Colonic mucosa (tissue), 4 donors: ENCODE measurements around the gene ERBB3. TPM values are rescaled to one million over a fixed set of nuclear protein-coding genes. Genes with fewer than 3 reads are reported as not detected.
"Not testable (repeated sequence)": the region's sequence is repeated elsewhere in the genome, so short reads cannot be mapped to it uniquely, and the experiment has no call there.

Source experiments
- DNase-seq: peaks from one replicate; pipeline ENCODE4 v3.0.0-alpha.2; 2020
- H3K27ac ChIP-seq: fragments of 200-600 bp; one replicate; pipeline ENCODE4 v1.8.0; 2021
- H3K27me3 ChIP-seq: fragments of 200-600 bp; one replicate; pipeline ENCODE4 v1.8.0; 2021
- H3K36me3 ChIP-seq: fragments of 200-600 bp; one replicate; pipeline ENCODE4 v1.8.0; 2021
- H3K4me1 ChIP-seq: fragments of 200-600 bp; one replicate; pipeline ENCODE4 v1.8.0; 2021; ENCODE audit warnings: mild to moderate bottlenecking
- H3K4me3 ChIP-seq: fragments of 200-600 bp; one replicate; pipeline ENCODE4 v1.8.0; 2021
- H3K9ac ChIP-seq, 2 donors: one replicate each; pipeline ENCODE4 v1.7.0; 2013; ENCODE audit warnings: control low read depth in 2 of 2, low read depth in 2 of 2, low read length in 2 of 2
- H3K9me3 ChIP-seq: fragments of 200-600 bp; one replicate; pipeline ENCODE4 v1.8.0; 2021
- intact Hi-C: fragments of 100-400 bp; cut with DNase I; formaldehyde crosslinking; loops from one replicate; pipeline ENCODE4 v1.14.1; 2022
- total RNA-seq, 2 donors: library from RNA; stranded (reverse); fragmentation: NEBNext Ultra II Directional in 1 of 2; extraction: Animal tissue kit (Norgen Biotek cat#: 25700) in 1 of 2; gene quantifications; one replicate each; pipeline ENCODE4 v1.2.1, GENCODE V29; 2021
- TF ChIP-seq, protein P1 (sequence below): fragments of 200-600 bp; IDR thresholded peaks from one replicate; pipeline ENCODE4 v1.8.0; 2022; ENCODE audit warnings: antibody characterized with exemption, mild to moderate bottlenecking
- donor health status: healthy.
- donor health status: DM: no; HTN: no; CAD: no.
- donor health status: DM: no; HTN: no; CAD: no.

Gene ERBB3
- total RNA-seq, 2 donors from 2014 or later = 158 to 206 TPM

GRCh38 chr12:56074396-56074795, 5.6 kb upstream of the ERBB3 start:
- no peak for DNase-seq
- Histone ChIP-seq H3K27me3 (no peaks in the 10 kb centered on the region), H3K4me3 (no peak overlapping the region), H3K9ac (no peak overlapping the region), H3K9me3 (no peaks in the 10 kb centered on the region), H3K4me1 (no peaks in the 10 kb centered on the region), H3K36me3 (no peaks in the 10 kb centered on the region), H3K27ac (no peak overlapping the region)
- TF ChIP-seq, protein P1, sequence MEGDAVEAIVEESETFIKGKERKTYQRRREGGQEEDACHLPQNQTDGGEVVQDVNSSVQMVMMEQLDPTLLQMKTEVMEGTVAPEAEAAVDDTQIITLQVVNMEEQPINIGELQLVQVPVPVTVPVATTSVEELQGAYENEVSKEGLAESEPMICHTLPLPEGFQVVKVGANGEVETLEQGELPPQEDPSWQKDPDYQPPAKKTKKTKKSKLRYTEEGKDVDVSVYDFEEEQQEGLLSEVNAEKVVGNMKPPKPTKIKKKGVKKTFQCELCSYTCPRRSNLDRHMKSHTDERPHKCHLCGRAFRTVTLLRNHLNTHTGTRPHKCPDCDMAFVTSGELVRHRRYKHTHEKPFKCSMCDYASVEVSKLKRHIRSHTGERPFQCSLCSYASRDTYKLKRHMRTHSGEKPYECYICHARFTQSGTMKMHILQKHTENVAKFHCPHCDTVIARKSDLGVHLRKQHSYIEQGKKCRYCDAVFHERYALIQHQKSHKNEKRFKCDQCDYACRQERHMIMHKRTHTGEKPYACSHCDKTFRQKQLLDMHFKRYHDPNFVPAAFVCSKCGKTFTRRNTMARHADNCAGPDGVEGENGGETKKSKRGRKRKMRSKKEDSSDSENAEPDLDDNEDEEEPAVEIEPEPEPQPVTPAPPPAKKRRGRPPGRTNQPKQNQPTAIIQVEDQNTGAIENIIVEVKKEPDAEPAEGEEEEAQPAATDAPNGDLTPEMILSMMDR = no peak
- intact Hi-C loops = no loop called here

GRCh38 chr12:56077966-56078365, 2.0 kb upstream of the ERBB3 start:
- H3K27ac ChIP-seq, DNase-seq, H3K4me1 ChIP-seq, H3K27me3 ChIP-seq, H3K36me3 ChIP-seq, H3K9me3 ChIP-seq, H3K9ac ChIP-seq, H3K4me3 ChIP-seq: not testable (repeated sequence)
- intact Hi-C loops = loop anchor here (2.0 kb wide), 1 partner anchor 39 kb away; the partner anchor contains the start of gene RPL41

GRCh38 chr12:56078427-56078826, 1.5 kb upstream of the ERBB3 start:
- Histone ChIP-seq H3K9ac (peak overlapping the region in 1 of 2 donors; percentile 99), H3K4me3 (no peak overlapping the region), H3K27me3 (no peaks in the 10 kb centered on the region), H3K27ac (peak overlapping the region; percentile 96), H3K4me1 (no peaks in the 10 kb centered on the region), H3K9me3 (no peaks in the 10 kb centered on the region), H3K36me3 (no peaks in the 10 kb centered on the region)
- no peak for DNase-seq
- TF ChIP-seq, protein P1 = no peak
- intact Hi-C loops = loop anchor here (2.0 kb wide), 1 partner anchor 38 kb away; the partner anchor contains the start of gene RPL41

GRCh38 chr12:56078931-56079722, 838 bp upstream of the ERBB3 start:
- intact Hi-C loops = loop anchor here (2.0 kb wide), 1 partner anchor 38 kb away; the partner anchor contains the start of gene RPL41
- Histone ChIP-seq H3K4me1 (no peaks in the 10 kb centered on the region), H3K9ac (peak overlapping the region; percentile 78 to 99), H3K27ac (peak overlapping the region; percentile 96), H3K27me3 (no peaks in the 10 kb centered on the region), H3K9me3 (no peaks in the 10 kb centered on the region), H3K36me3 (no peaks in the 10 kb centered on the region), H3K4me3 (peak overlapping the region; percentile 61)
- DNase-seq = peak; percentile 95
- TF ChIP-seq, protein P1 = peak; percentile 79

DNA sequence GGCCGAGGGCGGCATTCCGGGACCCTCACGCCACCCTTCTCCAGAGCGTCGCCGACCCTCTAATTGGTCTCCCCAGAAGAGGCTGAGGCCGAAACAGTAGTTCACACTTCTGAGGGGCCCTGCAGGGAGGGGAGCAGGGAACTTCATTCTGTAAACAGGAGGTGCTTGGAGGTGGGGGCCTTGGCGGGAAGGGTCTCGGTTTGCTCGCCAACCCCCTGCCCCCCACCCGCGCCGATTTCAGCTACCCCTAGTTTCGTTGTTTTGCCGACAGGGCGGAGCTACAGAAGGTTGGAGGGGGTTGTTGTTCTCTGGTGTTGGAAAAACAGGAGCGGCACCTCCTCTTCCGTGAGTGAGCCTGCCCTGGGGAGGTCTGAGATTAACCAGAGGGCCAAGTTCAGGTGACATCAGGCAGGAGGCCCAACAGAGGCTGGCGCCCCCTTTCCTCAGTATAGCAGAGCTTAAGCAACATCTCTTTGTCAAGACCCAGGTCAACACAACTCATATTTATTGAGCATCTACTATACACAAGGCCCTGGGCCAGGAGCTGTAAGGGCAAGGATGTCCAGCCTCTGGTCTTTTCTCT, 682 bp downstream of the ERBB3 start:
- peak overlapping the region; percentile 96 for H3K27ac ChIP-seq
- H3K9me3 ChIP-seq = no peaks in the 10 kb centered on the region
- DNase-seq = peak; percentile 87
- no peaks in the 10 kb centered on the region for H3K27me3 ChIP-seq
- H3K4me3 ChIP-seq = peak overlapping the region; percentile 61
- H3K36me3 ChIP-seq = no peaks in the 10 kb centered on the region
- H3K4me1 ChIP-seq = peaks cover 7% of the 10 kb centered on the region
- TF ChIP-seq, protein P1 = no peak
- intact Hi-C loops = no loop called here
- H3K9ac ChIP-seq = peak overlapping the region; percentile 95 to 99
